ENCODE results near the gene TYMP. TPM values are rescaled to one million over a fixed set of nuclear protein-coding genes. Genes with fewer than 3 reads are reported as not detected.

Gene TYMP
- total RNA-seq, 1 experiment from 2014 or later = 1.5 TPM

GRCh38 chr22:50573491-50574382 lies 43.9 kb upstream of the TYMP start:
- H3K9me3 Mint-ChIP-seq = no peaks in the 10 kb centered on the region
- POLR2A ChIA-PET = no interaction called here
- H3K27me3 Mint-ChIP-seq (ENCODE audit: low read depth) = no peaks in the 10 kb centered on the region
- ATAC-seq (no peak), DNase-seq (ENCODE audit: low spot score) (no peak)
- no peak overlapping the region for H3K27ac Mint-ChIP-seq
- H3K36me3 Mint-ChIP-seq = peaks cover 28% of the 10 kb centered on the region
- H3K4me1 Mint-ChIP-seq = no peaks in the 10 kb centered on the region
- H3K4me3 Mint-ChIP-seq = no peak overlapping the region
- CTCF ChIA-PET = interaction anchor here (1.2 to 1.8 kb wide), 3 partner anchors 11 to 48 kb away, joined by 6 to 10 read pairs (median 7); partner anchors contain the start of genes SCO2 and SYCE3
- TF ChIP-seq PRRX2 (CRISPR knock-in tag; IDR thresholded peaks at IDR 0.05) = no peak
- TF ChIP-seq, protein P1, sequence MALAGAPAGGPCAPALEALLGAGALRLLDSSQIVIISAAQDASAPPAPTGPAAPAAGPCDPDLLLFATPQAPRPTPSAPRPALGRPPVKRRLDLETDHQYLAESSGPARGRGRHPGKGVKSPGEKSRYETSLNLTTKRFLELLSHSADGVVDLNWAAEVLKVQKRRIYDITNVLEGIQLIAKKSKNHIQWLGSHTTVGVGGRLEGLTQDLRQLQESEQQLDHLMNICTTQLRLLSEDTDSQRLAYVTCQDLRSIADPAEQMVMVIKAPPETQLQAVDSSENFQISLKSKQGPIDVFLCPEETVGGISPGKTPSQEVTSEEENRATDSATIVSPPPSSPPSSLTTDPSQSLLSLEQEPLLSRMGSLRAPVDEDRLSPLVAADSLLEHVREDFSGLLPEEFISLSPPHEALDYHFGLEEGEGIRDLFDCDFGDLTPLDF (CRISPR knock-in tag; IDR thresholded peaks at IDR 0.05) = no peak
- no peak for TF ChIP-seq ZNF121 (CRISPR knock-in tag; IDR thresholded peaks at IDR 0.05)
- no peak for TF ChIP-seq TCF7 (CRISPR knock-in tag; IDR thresholded peaks at IDR 0.05; ENCODE audit: low read depth)
- TF ChIP-seq ZNF138 (CRISPR knock-in tag; conservative IDR thresholded peaks at IDR 0.05) = no peak
- TF ChIP-seq, protein P2, sequence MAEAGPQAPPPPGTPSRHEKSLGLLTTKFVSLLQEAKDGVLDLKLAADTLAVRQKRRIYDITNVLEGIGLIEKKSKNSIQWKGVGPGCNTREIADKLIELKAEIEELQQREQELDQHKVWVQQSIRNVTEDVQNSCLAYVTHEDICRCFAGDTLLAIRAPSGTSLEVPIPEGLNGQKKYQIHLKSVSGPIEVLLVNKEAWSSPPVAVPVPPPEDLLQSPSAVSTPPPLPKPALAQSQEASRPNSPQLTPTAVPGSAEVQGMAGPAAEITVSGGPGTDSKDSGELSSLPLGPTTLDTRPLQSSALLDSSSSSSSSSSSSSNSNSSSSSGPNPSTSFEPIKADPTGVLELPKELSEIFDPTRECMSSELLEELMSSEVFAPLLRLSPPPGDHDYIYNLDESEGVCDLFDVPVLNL (CRISPR knock-in tag; IDR thresholded peaks at IDR 0.05; ENCODE audit: borderline replicate concordance, low read depth) = no peak
- no peak for TF ChIP-seq ATF1 (CRISPR knock-in tag; IDR thresholded peaks at IDR 0.05)
- no peak for TF ChIP-seq IRF2 (CRISPR knock-in tag; IDR thresholded peaks at IDR 0.05; ENCODE audit: borderline replicate concordance, low read depth)
- TF ChIP-seq, protein P3, sequence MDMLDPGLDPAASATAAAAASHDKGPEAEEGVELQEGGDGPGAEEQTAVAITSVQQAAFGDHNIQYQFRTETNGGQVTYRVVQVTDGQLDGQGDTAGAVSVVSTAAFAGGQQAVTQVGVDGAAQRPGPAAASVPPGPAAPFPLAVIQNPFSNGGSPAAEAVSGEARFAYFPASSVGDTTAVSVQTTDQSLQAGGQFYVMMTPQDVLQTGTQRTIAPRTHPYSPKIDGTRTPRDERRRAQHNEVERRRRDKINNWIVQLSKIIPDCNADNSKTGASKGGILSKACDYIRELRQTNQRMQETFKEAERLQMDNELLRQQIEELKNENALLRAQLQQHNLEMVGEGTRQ (CRISPR knock-in tag; IDR thresholded peaks at IDR 0.05) = no peak
- TF ChIP-seq NFE2L1 (CRISPR knock-in tag; IDR thresholded peaks at IDR 0.05) = no peak

DNA sequence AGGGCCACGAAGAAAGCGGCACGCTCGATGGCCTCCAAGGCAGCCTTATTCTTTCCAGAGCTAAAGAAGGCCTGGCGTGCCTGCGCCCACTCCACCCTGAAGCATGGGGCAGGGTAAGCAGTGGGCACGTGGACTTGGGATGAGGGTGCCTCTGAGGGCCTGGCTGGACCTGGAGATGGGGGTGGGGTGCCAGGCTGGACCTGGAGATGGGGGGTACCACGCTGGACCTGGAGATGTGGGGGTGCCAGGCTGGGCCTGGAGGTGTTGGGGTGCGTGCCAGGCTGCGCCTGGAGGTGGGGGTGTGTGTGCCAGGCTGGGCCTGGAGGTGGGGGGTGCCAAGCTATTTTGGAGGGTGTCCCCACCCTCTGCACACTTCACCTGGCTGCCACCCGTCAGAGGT lies 43.2 kb upstream of the TYMP start:
- Mint-ChIP-seq H3K36me3 (peaks cover 31% of the 10 kb centered on the region), H3K27me3 (ENCODE audit: low read depth) (no peaks in the 10 kb centered on the region), H3K4me3 (no peak overlapping the region), H3K27ac (no peak overlapping the region), H3K9me3 (no peaks in the 10 kb centered on the region), H3K4me1 (no peaks in the 10 kb centered on the region)
- POLR2A ChIA-PET = no interaction called here
- ATAC-seq = no peak
- no peak for DNase-seq (ENCODE audit: low spot score)
- TF ChIP-seq ZBTB21 (CRISPR knock-in tag; IDR thresholded peaks at IDR 0.05; ENCODE audit: borderline replicate concordance) = no peak
- no peak for TF ChIP-seq ETV6 (CRISPR knock-in tag; IDR thresholded peaks at IDR 0.05)
- TF ChIP-seq FOXK1 (CRISPR knock-in tag; IDR thresholded peaks at IDR 0.05) = no peak
- no peak for TF ChIP-seq JUN (CRISPR knock-in tag; IDR thresholded peaks at IDR 0.05)
- TF ChIP-seq, protein P1 (CRISPR knock-in tag; IDR thresholded peaks at IDR 0.05) = no peak
- TF ChIP-seq ZNF671 (CRISPR knock-in tag; IDR thresholded peaks at IDR 0.05) = no peak
- TF ChIP-seq ZNF281 (CRISPR knock-in tag; IDR thresholded peaks at IDR 0.05) = no peak
- no peak for TF ChIP-seq ZNF317 (CRISPR knock-in tag; IDR thresholded peaks at IDR 0.05; ENCODE audit: borderline replicate concordance, low read depth)
- no peak for TF ChIP-seq FOXJ3 (CRISPR knock-in tag; IDR thresholded peaks at IDR 0.05; ENCODE audit: borderline replicate concordance)
- CTCF ChIA-PET = interaction anchor here (1.8 kb wide), 1 partner anchor 10 kb away, joined by 10 read pairs; the partner anchor contains the start of gene SYCE3

Data from WTC11 (cell line).